HepG2 (cell line): Measurements from ENCODE around the gene LRRN4CL. TPM values are rescaled to one million over a fixed set of nuclear protein-coding genes. Genes with fewer than 3 reads are reported as not detected.

ENCODE experiments used
- ARID4A ChIP-seq: sonication (generic); formaldehyde crosslinking; IDR thresholded peaks from 2 replicates; pipeline ENCODE4 v1.5.0; 2020; ENCODE audit warnings: mild to moderate bottlenecking, missing genetic modification reagents, borderline replicate concordance
- BHLHE40 ChIP-seq: IDR thresholded peaks from 2 replicates; pipeline ENCODE4 v1.6.1; 2011; ENCODE audit warnings: low read length, improper control_type of control experiment
- DRAP1 ChIP-seq: IDR thresholded peaks from 2 replicates; pipeline ENCODE4 v1.6.1; 2016; ENCODE audit warnings: missing genetic modification reagents, missing compliant biosample characterization
- E2F2 ChIP-seq: sonication (generic); formaldehyde crosslinking; IDR thresholded peaks from 2 replicates; pipeline ENCODE4 v1.4.0; 2020; ENCODE audit warnings: missing genetic modification reagents, borderline replicate concordance
- KMT2A ChIP-seq: sonication (generic); formaldehyde crosslinking; IDR thresholded peaks from 2 replicates; pipeline ENCODE4 v1.4.0; 2020; ENCODE audit warnings: missing genetic modification reagents
- MEF2D ChIP-seq: sonication (generic); formaldehyde crosslinking; IDR thresholded peaks from 2 replicates; pipeline ENCODE4 v1.5.1; 2020; ENCODE audit warnings: mild to moderate bottlenecking, missing genetic modification reagents
- NFE2 ChIP-seq: sonication (generic); formaldehyde crosslinking; IDR thresholded peaks from 2 replicates; pipeline ENCODE4 v1.4.0; 2020; ENCODE audit warnings: missing genetic modification reagents
- PHB2 ChIP-seq: fragments of 450-650 bp; IDR thresholded peaks from 2 replicates; pipeline ENCODE4 v1.6.1; 2018; ENCODE audit not compliant: partially characterized antibody
- PRPF4 ChIP-seq: fragments of 200-400 bp; formaldehyde crosslinking; IDR thresholded peaks from 2 replicates; pipeline ENCODE4 v1.6.1; 2016; ENCODE audit warnings: low read length, low read depth; ENCODE audit not compliant: poor library complexity, severe bottlenecking
- TARDBP ChIP-seq: sonication (generic); formaldehyde crosslinking; IDR thresholded peaks from 2 replicates; pipeline ENCODE4 v1.8.0; 2022; ENCODE audit warnings: mild to moderate bottlenecking, missing genetic modification reagents
- TCF12 ChIP-seq, 2 experiments: fragments of 450-650 bp in 1 of 2; sonication (generic) in 1 of 2; formaldehyde crosslinking in 1 of 2; IDR thresholded peaks; 2 replicates each; pipeline versions ENCODE4 v1.6.1 to v1.8.0; 2017 to 2022; ENCODE audit warnings: antibody characterized with exemption in 1 of 2, mild to moderate bottlenecking in 1 of 2, missing genetic modification reagents in 1 of 2, moderate library complexity in 1 of 2
- ZNF251 ChIP-seq: sonication (generic); formaldehyde crosslinking; IDR thresholded peaks from 2 replicates; pipeline ENCODE4 v1.9.0; 2021; ENCODE audit warnings: mild to moderate bottlenecking, missing genetic modification reagents
- ZNF264 ChIP-seq: sonication (generic); formaldehyde crosslinking; IDR thresholded peaks from 2 replicates; pipeline ENCODE4 v1.4.0; 2020; ENCODE audit warnings: missing genetic modification reagents
- ZNF296 ChIP-seq: sonication (generic); formaldehyde crosslinking; conservative IDR thresholded peaks from 2 replicates; pipeline ENCODE4 v1.5.0; 2020; ENCODE audit warnings: mild to moderate bottlenecking, missing genetic modification reagents
- ZNF337 ChIP-seq: sonication (generic); formaldehyde crosslinking; IDR thresholded peaks from 2 replicates; pipeline ENCODE4 v1.5.1; 2020; ENCODE audit warnings: missing genetic modification reagents, low read depth, mild to moderate bottlenecking, borderline replicate concordance
- ZNF501 ChIP-seq: sonication (generic); formaldehyde crosslinking; IDR thresholded peaks from 2 replicates; pipeline ENCODE4 v1.5.1; 2020; ENCODE audit warnings: mild to moderate bottlenecking, moderate library complexity, missing genetic modification reagents
- ZNF674 ChIP-seq: sonication (generic); formaldehyde crosslinking; IDR thresholded peaks from 2 replicates; pipeline ENCODE4 v1.5.0; 2020; ENCODE audit warnings: low read depth, mild to moderate bottlenecking, missing genetic modification reagents
- ZNF709 ChIP-seq: sonication (generic); formaldehyde crosslinking; IDR thresholded peaks from 2 replicates; pipeline ENCODE4 v1.5.0; 2020; ENCODE audit warnings: mild to moderate bottlenecking, missing genetic modification reagents
- ZNF720 ChIP-seq: sonication (generic); formaldehyde crosslinking; IDR thresholded peaks from 2 replicates; pipeline ENCODE4 v1.4.0; 2020; ENCODE audit warnings: missing genetic modification reagents
- ZNF790 ChIP-seq: sonication (generic); formaldehyde crosslinking; IDR thresholded peaks from 2 replicates; pipeline ENCODE4 v1.8.0; 2022; ENCODE audit warnings: missing genetic modification reagents, mild to moderate bottlenecking, borderline replicate concordance
- ZUFSP ChIP-seq: sonication (generic); formaldehyde crosslinking; IDR thresholded peaks from 2 replicates; pipeline ENCODE4 v1.9.0; 2021; ENCODE audit warnings: missing genetic modification reagents, mild to moderate bottlenecking, borderline replicate concordance
- polyA plus RNA-seq, 8 experiments: library from polyadenylated mRNA; depleted of rRNA in 3 of 8; stranded (reverse) in 7 of 8; unstranded in 1 of 8; fragments of >200 nt; fragmentation: Illumina TruSeq in 4 of 8; extraction: Trizol in 4 of 8; gene quantifications; 2 replicates each; pipeline versions ENCODE4 v1.2.1 to v1.2.3, GENCODE V29; 2011 to 2016; ENCODE audit warnings: low read depth in 4 of 8, missing spikeins in 1 of 8, mixed read lengths in 1 of 8; ENCODE audit not compliant: insufficient read depth in 1 of 8
- total RNA-seq, 5 experiments: library from RNA; depleted of rRNA; stranded (reverse); fragments of >200 nt; fragmentation: Illumina TruSeq; extraction: Trizol; gene quantifications; 2 replicates each; pipeline ENCODE4 v1.2.3, GENCODE V29; 2016; ENCODE audit warnings: low read depth in 1 of 5

LRRN4CL gene
- total and polyA plus RNA-seq, 2 of the 13 experiments (the other 11 are each of a cell fraction or from before 2014, with no cell fraction given), result 0.11 TPM; not detected in 1

GRCh38 chr11:62645946-62646824 lies 43.1 kb downstream of the LRRN4CL start, which contains the start of gene GANAB (continued):
- TF ChIP-seq DRAP1 (CRISPR knock-in tag) (peak; percentile 90), ZNF251 (CRISPR knock-in tag) (no peak), ZUFSP (CRISPR knock-in tag) (no peak), ZNF720 (CRISPR knock-in tag) (no peak), ZNF501 (CRISPR knock-in tag) (peak; percentile 38), MEF2D (CRISPR knock-in tag) (no peak; the same call in 1 of the 2 replicates), BHLHE40 (peak; percentile 52; the same call in 1 of the 2 replicates), ZNF674 (no peak), NFE2 (CRISPR knock-in tag) (no peak), TARDBP (CRISPR knock-in tag) (peak; percentile 71), ARID4A (CRISPR knock-in tag) (peak; percentile 65; the same call in 1 of the 2 replicates), TCF12 (IDR thresholded peaks at IDR 0.05) (no peak), TCF12 (CRISPR knock-in tag; IDR thresholded peaks at IDR 0.05) (peak; percentile 75; the same call in 1 of the 2 replicates), PHB2 (no peak), KMT2A (peak; percentile 36; the same call in 1 of the 2 replicates), E2F2 (CRISPR knock-in tag) (no peak; the same call in 1 of the 2 replicates), ZNF264 (CRISPR knock-in tag) (0 out of 2 replicates have a peak, but pooled peaks have one; percentile 41), ZNF296 (CRISPR knock-in tag) (no peak; the same call in 1 of the 2 replicates), ZNF337 (CRISPR knock-in tag) (0 out of 2 replicates have a peak, but pooled peaks have one; percentile 24), ZNF790 (CRISPR knock-in tag) (no peak; the same call in 1 of the 2 replicates), PRPF4 (no peak), ZNF709 (peak; percentile 26; the same call in 1 of the 2 replicates)
